ENCODE measurements around the gene STARD8. TPM values are rescaled to one million over a fixed set of nuclear protein-coding genes. Genes with fewer than 3 reads are reported as not detected.

STARD8 gene
- total and polyA plus RNA-seq, 2 donors from 2014 or later: 12.7 to 23.4 TPM

GRCh38 chrX:68751372-68751771, 103.9 kb downstream of the STARD8 start:
- Histone ChIP-seq H3K36me3 (ENCODE audit: control insufficient read depth in 2 of 3, insufficient read depth in 3 of 3, low read length in 3 of 3) (no peaks in the 10 kb centered on the region), H3K27ac (ENCODE audit: low read depth in 2 of 2, low read length in 2 of 2) (no peak overlapping the region), H3K4me3 (ENCODE audit: low read length in 3 of 3) (no peak overlapping the region), H3K9me3 (ENCODE audit: control insufficient read depth in 2 of 3, insufficient read depth in 1 of 3, low read length in 3 of 3) (no peaks in the 10 kb centered on the region), H3K27me3 (ENCODE audit: control insufficient read depth, insufficient read depth, low read length) (no peaks in the 10 kb centered on the region), H3K9ac (ENCODE audit: low read length in 3 of 3) (no peak overlapping the region), H3K4me1 (ENCODE audit: control insufficient read depth in 2 of 3, insufficient read depth in 2 of 3, low read depth in 1 of 3, low read length in 3 of 3) (no peaks in the 10 kb centered on the region)
- FAIRE-seq: no peak
- intact Hi-C loops (cut with DNase I): no loop called here
- no peak for DNase-seq
- TF ChIP-seq CTCF (IDR thresholded peaks at IDR 0.05; ENCODE audit: borderline replicate concordance, extremely low read depth, insufficient read depth): no peak

GRCh38 chrX:68753218-68753617, 105.8 kb downstream of the STARD8 start:
- Histone ChIP-seq H3K27ac (ENCODE audit: low read depth in 2 of 2, low read length in 2 of 2) (no peak overlapping the region), H3K4me1 (ENCODE audit: control insufficient read depth in 2 of 3, insufficient read depth in 2 of 3, low read depth in 1 of 3, low read length in 3 of 3) (no peaks in the 10 kb centered on the region), H3K9ac (ENCODE audit: low read length in 3 of 3) (no peak overlapping the region), H3K4me3 (ENCODE audit: low read length in 3 of 3) (no peak overlapping the region), H3K27me3 (ENCODE audit: control insufficient read depth, insufficient read depth, low read length) (no peaks in the 10 kb centered on the region), H3K9me3 (ENCODE audit: control insufficient read depth in 2 of 3, insufficient read depth in 1 of 3, low read length in 3 of 3) (no peaks in the 10 kb centered on the region), H3K36me3 (ENCODE audit: control insufficient read depth in 2 of 3, insufficient read depth in 3 of 3, low read length in 3 of 3) (no peaks in the 10 kb centered on the region)
- no peak for TF ChIP-seq CTCF (IDR thresholded peaks at IDR 0.05; ENCODE audit: borderline replicate concordance, extremely low read depth, insufficient read depth)
- intact Hi-C loops (cut with DNase I): no loop called here
- no peak for DNase-seq
- no peak for FAIRE-seq

- Histone ChIP-seq H3K9me3 (ENCODE audit: control insufficient read depth in 2 of 3, insufficient read depth in 1 of 3, low read length in 3 of 3) (no peaks in the 10 kb centered on the region), H3K36me3 (ENCODE audit: control insufficient read depth in 2 of 3, insufficient read depth in 3 of 3, low read length in 3 of 3) (no peaks in the 10 kb centered on the region), H3K9ac (ENCODE audit: low read length in 3 of 3) (no peak overlapping the region), H3K4me1 (ENCODE audit: control insufficient read depth in 2 of 3, insufficient read depth in 2 of 3, low read depth in 1 of 3, low read length in 3 of 3) (no peaks in the 10 kb centered on the region), H3K27ac (ENCODE audit: low read depth in 2 of 2, low read length in 2 of 2) (no peak overlapping the region), H3K4me3 (ENCODE audit: low read length in 3 of 3) (no peak overlapping the region), H3K27me3 (ENCODE audit: control insufficient read depth, insufficient read depth, low read length) (no peaks in the 10 kb centered on the region)
- DNase-seq (no peak), FAIRE-seq (no peak)
- no peak for TF ChIP-seq CTCF (IDR thresholded peaks at IDR 0.05; ENCODE audit: borderline replicate concordance, extremely low read depth, insufficient read depth)
- intact Hi-C loops (cut with DNase I): no loop called here
Observed at GRCh38 chrX:68754406-68754805, 106.9 kb downstream of the STARD8 start.

GRCh38 chrX:68755616-68756125, 108.2 kb downstream of the STARD8 start:
- Histone ChIP-seq H3K9me3 (ENCODE audit: control insufficient read depth in 2 of 3, insufficient read depth in 1 of 3, low read length in 3 of 3) (no peaks in the 10 kb centered on the region), H3K27ac (ENCODE audit: low read depth in 2 of 2, low read length in 2 of 2) (no peak overlapping the region), H3K27me3 (ENCODE audit: control insufficient read depth, insufficient read depth, low read length) (no peaks in the 10 kb centered on the region), H3K4me3 (ENCODE audit: low read length in 3 of 3) (no peak overlapping the region), H3K9ac (ENCODE audit: low read length in 3 of 3) (no peak overlapping the region), H3K36me3 (ENCODE audit: control insufficient read depth in 2 of 3, insufficient read depth in 3 of 3, low read length in 3 of 3) (no peaks in the 10 kb centered on the region), H3K4me1 (ENCODE audit: control insufficient read depth in 2 of 3, insufficient read depth in 2 of 3, low read depth in 1 of 3, low read length in 3 of 3) (no peaks in the 10 kb centered on the region)
- no peak for DNase-seq
- intact Hi-C loops (cut with DNase I): no loop called here
- FAIRE-seq: no peak
- TF ChIP-seq CTCF (IDR thresholded peaks at IDR 0.05; ENCODE audit: borderline replicate concordance, extremely low read depth, insufficient read depth): no peak

Measured in kidney (tissue), 14 donors.